Left ventricle myocardium inferior (tissue), 1 donor: ENCODE data around the gene STK33. TPM values are rescaled to one million over a fixed set of nuclear protein-coding genes. Genes with fewer than 3 reads are reported as not detected.

ENCODE experiments used
- DNase-seq: peaks from one replicate; pipeline ENCODE4 v3.0.0-alpha.2; 2020
- H3K27ac ChIP-seq: fragments of 200-600 bp; replicated peaks from 2 replicates; pipeline ENCODE4 v1.8.0; 2021
- H3K27me3 ChIP-seq: fragments of 200-600 bp; 2 replicates; pipeline ENCODE4 v1.8.0; 2021; ENCODE audit warnings: low read depth
- H3K36me3 ChIP-seq: fragments of 200-600 bp; 2 replicates; pipeline ENCODE4 v1.8.0; 2021
- H3K4me1 ChIP-seq: fragments of 200-600 bp; 2 replicates; pipeline ENCODE4 v1.8.0; 2021
- H3K4me3 ChIP-seq: fragments of 200-600 bp; 2 replicates; pipeline ENCODE4 v1.8.0; 2021; ENCODE audit warnings: mild to moderate bottlenecking, moderate library complexity
- H3K9me3 ChIP-seq: fragments of 200-600 bp; replicated peaks from 2 replicates; pipeline ENCODE4 v1.8.0; 2021
- CTCF ChIP-seq: fragments of 200-600 bp; IDR thresholded peaks from 2 replicates; pipeline ENCODE4 v1.8.0; 2021; ENCODE audit warnings: antibody characterized with exemption, mild to moderate bottlenecking, borderline replicate concordance
- intact Hi-C: fragments of 100-400 bp; cut with micrococcal nuclease; formaldehyde crosslinking; loops from one replicate; pipeline ENCODE4 v1.11.0; 2022
- total RNA-seq: library from RNA; stranded (reverse); fragmentation: NEBNext Ultra II Directional; extraction: Animal tissue kit (Norgen Biotek cat#: 25700); gene quantifications from one replicate; pipeline ENCODE4 v1.2.1, GENCODE V29; 2021
- donor health status: DM: no; HTN: yes; CAD: no; lungs with severe emphysema.

The STK33 gene
- total RNA-seq, 1 donor from 2014 or later = 25.8 TPM

- H3K36me3 ChIP-seq = no peaks in the 10 kb centered on the region
- no peaks in the 10 kb centered on the region for H3K27me3 ChIP-seq
- no peak for DNase-seq
- intact Hi-C loops = no loop called here
- no peak overlapping the region for H3K27ac ChIP-seq
- no peak for TF ChIP-seq CTCF
- no peaks in the 10 kb centered on the region for H3K9me3 ChIP-seq
- H3K4me3 ChIP-seq = no peak overlapping the region
- no peaks in the 10 kb centered on the region for H3K4me1 ChIP-seq
Observed at GRCh38 chr11:8381343-8381742, 212.7 kb downstream of the STK33 start.

- Histone ChIP-seq H3K9me3 (no peaks in the 10 kb centered on the region), H3K36me3 (no peaks in the 10 kb centered on the region), H3K27me3 (no peaks in the 10 kb centered on the region), H3K27ac (no peak overlapping the region), H3K4me1 (no peaks in the 10 kb centered on the region), H3K4me3 (no peak overlapping the region)
- no peak for DNase-seq
- TF ChIP-seq CTCF = no peak
- intact Hi-C loops = no loop called here
Observed at GRCh38 chr11:8375932-8376331, 218.1 kb downstream of the STK33 start.

GRCh38 chr11:8375460-8375859 lies 218.6 kb downstream of the STK33 start:
- TF ChIP-seq CTCF = no peak
- Histone ChIP-seq H3K9me3 (no peaks in the 10 kb centered on the region), H3K27ac (no peak overlapping the region), H3K4me1 (no peaks in the 10 kb centered on the region), H3K4me3 (no peak overlapping the region), H3K27me3 (no peaks in the 10 kb centered on the region), H3K36me3 (no peaks in the 10 kb centered on the region)
- intact Hi-C loops = no loop called here
- no peak for DNase-seq

GRCh38 chr11:8374716-8375115 lies 219.3 kb downstream of the STK33 start:
- no peak overlapping the region for H3K27ac ChIP-seq
- H3K4me3 ChIP-seq = no peak overlapping the region
- no peaks in the 10 kb centered on the region for H3K9me3 ChIP-seq
- H3K4me1 ChIP-seq = no peaks in the 10 kb centered on the region
- no peaks in the 10 kb centered on the region for H3K36me3 ChIP-seq
- H3K27me3 ChIP-seq = no peaks in the 10 kb centered on the region
- no peak for TF ChIP-seq CTCF
- DNase-seq = no peak
- intact Hi-C loops = no loop called here

GRCh38 chr11:8373519-8374432 lies 220.3 kb downstream of the STK33 start:
- H3K27ac ChIP-seq = no peak overlapping the region
- H3K27me3 ChIP-seq = no peaks in the 10 kb centered on the region
- H3K4me1 ChIP-seq = no peaks in the 10 kb centered on the region
- no peak for DNase-seq
- intact Hi-C loops = no loop called here
- no peak overlapping the region for H3K4me3 ChIP-seq
- TF ChIP-seq CTCF = no peak
- H3K36me3 ChIP-seq = no peaks in the 10 kb centered on the region
- no peaks in the 10 kb centered on the region for H3K9me3 ChIP-seq
